T-helper 1 cell treated with Interleukin-12 subunit alpha and Interleukin-12 subunit beta and Interleukin-4 antibody, amounts not matched to agents 30 ng/mL and 1 ng/mL, for 36 hours (primary cell): ENCODE measurements around the gene GLYAT. TPM values are rescaled to one million over a fixed set of nuclear protein-coding genes. Genes with fewer than 3 reads are reported as not detected.
"Not testable (repeated sequence)": the region's sequence is repeated elsewhere in the genome, so short reads cannot be mapped to it uniquely, and the experiment has no call there.

Experiments used
- intact Hi-C: fragments of 100-400 bp; cut with micrococcal nuclease; formaldehyde crosslinking; loops from one replicate; pipeline ENCODE4 v1.15.1; 2024
- total RNA-seq: library from RNA; stranded (reverse); gene quantifications from 2 replicates; pipeline ENCODE4 v1.2.3, GENCODE V29; 2022

GLYAT gene
- total RNA-seq, 1 donor from 2014 or later = not detected

DNA sequence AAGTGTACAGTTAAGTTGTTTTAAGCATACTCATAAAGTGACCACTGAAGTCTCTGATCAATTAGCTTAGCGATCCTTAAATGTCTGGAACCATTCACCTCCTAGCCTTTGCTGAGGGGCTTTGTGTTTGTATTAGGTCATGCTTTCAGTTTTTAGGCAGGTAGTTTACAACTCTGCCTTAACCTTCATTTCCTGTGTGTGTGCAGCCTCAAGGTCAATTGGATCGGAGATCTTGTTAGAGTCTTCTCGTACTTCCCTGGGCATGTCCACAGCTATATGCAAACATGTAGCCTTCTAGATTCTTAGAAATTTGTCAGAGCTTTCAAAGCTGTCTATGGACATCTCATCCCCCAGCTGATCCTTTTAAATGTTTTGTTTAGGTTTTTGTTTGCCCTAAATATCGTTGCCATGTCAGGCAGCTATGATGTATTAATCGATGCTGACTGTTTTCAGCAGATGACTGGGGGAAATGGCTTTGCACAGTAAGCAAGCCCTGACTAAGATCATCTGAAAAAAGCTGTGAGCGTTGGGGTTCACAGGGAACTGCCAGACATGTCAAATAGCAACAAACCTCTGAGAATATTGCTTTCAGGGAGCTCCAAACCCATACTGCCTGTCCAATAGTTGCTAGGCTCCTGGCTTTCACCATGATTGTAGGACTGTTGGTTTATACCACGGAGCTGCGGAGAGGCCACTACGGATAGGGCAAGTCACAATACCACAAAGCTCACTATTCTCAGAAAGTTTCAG lies 45.6 kb downstream of the GLYAT start:
- intact Hi-C loops = no loop called here

DNA sequence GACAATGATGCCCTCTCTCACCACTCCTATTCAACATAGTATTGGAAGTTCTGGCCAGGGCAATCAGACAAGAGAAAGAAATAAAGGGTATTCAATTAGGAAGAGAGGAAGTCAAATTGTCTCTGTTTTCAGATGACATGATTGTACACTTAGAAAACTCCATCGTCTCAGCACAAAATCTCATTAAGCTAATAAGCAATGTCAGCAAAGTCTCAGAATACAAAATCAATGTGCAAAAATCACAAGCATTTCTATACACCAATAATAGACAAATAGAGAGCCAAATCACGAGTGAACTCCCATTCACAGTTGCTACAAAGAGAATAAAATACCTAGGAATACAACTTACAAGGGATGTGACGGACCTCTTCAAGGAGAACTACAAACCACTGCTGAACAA lies 49.1 kb downstream of the GLYAT start:
- intact Hi-C loops = not testable (repeated sequence)

- intact Hi-C loops = not testable (repeated sequence)
Observed at GRCh38 chr11:58677536-58677935, 54.2 kb downstream of the GLYAT start.

DNA sequence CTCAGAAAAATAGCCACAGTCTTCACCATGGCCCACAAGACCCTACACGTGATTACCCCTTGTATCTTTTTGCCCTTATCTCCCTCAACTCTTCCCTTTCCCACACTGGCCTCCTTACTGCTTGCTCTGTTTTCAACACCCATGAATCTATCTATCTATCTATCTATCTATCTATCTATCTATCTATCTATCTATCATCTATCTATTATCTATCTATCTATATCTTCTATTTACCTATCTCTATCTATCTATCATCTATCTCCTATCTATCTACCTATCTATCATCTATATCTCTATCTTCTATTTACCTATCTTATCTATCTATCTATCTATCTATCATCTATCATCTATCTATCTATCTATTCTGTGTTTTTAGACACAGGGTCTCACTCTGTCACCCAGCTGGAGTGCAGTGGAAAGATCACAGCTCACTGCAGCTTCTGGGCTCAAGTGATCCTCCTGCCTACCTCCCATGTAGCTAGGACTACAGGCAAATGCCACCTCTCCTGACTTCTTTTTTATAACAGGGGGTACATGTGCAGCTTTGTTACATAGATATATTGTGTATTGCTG lies 55.1 kb downstream of the GLYAT start:
- intact Hi-C loops = no loop called here

DNA sequence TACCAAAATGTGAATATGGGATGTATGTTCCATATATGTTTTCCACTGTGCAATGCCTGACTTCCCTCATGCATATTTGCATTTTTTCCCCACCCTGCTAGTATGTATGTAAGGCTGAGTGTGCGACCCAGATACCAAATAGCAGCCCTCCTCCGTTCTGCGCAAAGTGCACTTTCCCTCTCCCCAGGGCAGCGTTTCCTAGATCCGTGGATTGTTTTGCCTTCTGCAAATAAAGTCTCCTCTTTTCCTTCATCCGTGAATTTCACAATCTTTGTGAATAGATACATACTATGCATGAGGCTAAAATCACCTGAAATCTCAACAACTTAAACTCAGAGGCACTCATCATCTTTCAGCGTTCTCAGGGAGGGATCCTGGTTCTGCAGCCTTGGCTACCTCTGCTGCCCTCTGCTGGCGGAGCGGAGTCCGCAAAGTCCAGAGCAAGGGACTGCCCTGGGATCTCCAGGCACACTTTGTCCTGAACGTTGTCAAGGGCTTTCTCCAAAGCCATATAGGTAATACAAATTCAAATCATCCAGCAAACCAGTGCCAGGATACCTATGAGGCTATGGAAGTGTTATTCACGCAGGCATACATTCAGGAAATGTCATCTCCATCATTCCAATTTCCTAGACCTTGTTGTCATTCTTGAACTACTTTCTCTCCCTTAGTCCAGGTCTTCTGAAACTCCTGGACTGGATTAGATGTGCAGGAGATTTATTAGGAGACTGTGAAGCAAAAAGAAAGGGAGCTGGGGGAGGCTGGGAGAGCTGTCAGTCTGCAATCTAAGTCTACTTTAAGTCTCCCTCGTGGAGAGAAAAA lies 56.2 kb downstream of the GLYAT start:
- intact Hi-C loops = loop anchor here (1.0 to 2.0 kb wide), 4 partner anchors 21 to 107 kb away; no protein-coding TSS in a partner anchor

DNA sequence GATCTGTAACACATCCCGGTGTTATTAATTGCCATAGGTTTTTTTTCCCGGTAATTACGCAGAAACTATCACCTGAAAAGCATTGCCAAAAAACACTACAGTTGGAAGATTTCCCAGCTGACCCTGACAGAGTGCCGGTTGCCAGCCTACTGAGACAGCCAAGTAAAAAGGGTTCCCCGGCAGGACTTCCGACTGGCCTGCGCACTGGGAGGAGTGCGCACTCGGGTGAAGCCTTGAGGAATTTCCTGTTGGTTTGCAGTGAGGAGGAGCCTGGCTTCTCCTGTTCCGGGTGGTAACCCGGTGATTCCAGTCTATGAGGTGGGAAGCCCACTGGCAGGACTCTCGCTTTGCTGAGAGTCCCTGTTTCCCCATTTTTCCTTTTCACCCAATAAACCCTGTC lies 57.1 kb downstream of the GLYAT start:
- intact Hi-C loops = loop anchor here (1.0 to 2.0 kb wide), 4 partner anchors 20 to 106 kb away; no protein-coding TSS in a partner anchor

- intact Hi-C loops = no loop called here
Observed at GRCh38 chr11:58671983-58672633, 59.6 kb downstream of the GLYAT start.

- intact Hi-C loops = loop anchor here (10.0 kb wide), 1 partner anchor 395 kb away; no protein-coding TSS in a partner anchor
Observed at GRCh38 chr11:58659910-58660570, 71.7 kb downstream of the GLYAT start.

DNA sequence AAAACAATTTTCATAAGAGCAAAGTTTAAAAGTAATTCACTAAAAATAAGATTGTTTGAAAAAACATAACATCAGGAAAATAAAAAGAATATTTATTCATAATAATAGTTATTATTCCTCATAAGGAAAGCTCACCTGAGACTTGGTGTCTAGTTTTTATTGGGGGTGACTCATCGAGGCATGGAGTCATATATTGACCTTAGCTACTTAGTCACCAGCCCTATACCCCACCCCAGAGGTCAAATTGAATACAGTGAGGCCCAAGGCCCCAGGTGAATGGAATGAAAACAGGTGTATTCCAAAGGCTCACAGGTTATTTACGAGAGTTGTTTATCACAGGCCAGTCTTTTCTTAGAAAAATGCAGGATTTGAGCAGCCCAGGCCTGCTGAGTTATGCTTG lies 72.3 kb downstream of the GLYAT start:
- intact Hi-C loops = loop anchor here (10.0 kb wide), 1 partner anchor 395 kb away; no protein-coding TSS in a partner anchor

Other genes starting within 250 kb of the GLYAT start
- 0.54 and 1.1 TPM in 2 replicates for gene OR5B21, start 223.8 kb downstream of the GLYAT start, total RNA-seq
- gene LPXN, start 156.1 kb downstream of the GLYAT start, total RNA-seq = 138 and 144 TPM in 2 replicates
- gene ZFP91, start 152.9 kb downstream of the GLYAT start, total RNA-seq = 54.1 and 55.7 TPM in 2 replicates
- 2.6 and 3.1 TPM in 2 replicates for gene CNTF, start 109.3 kb downstream of the GLYAT start, total RNA-seq
- gene GLYATL2, start 112.8 kb upstream of the GLYAT start, total RNA-seq = not detected in 2 replicates
- not detected in 2 replicates for gene GLYATL1, start 207.5 kb upstream of the GLYAT start, total RNA-seq